OCI-LY3 (cell line): Measurements from ENCODE around the gene TANC2.
"Not testable (repeated sequence)": the region's sequence is repeated elsewhere in the genome, so short reads cannot be mapped to it uniquely, and the experiment has no call there.

ENCODE experiments used
- H2AFZ ChIP-seq: fragments of 200-600, 300-600 bp; shearing (Covaris generic); 2 replicates; pipeline ENCODE4 v1.6.0; 2014; ENCODE audit warnings: antibody characterized with exemption, low read depth, low read length
- H3K27ac ChIP-seq: fragments of 200-600, 300-600 bp; sonication (generic); 2 replicates; pipeline ENCODE4 v1.5.1; 2014; ENCODE audit warnings: mild to moderate bottlenecking, low read length, moderate library complexity, mixed read lengths
- H3K27me3 ChIP-seq: fragments of 200-600, 300-600 bp; sonication (generic); 2 replicates; pipeline ENCODE4 v1.6.1; 2014; ENCODE audit warnings: low read depth, low read length, mixed read lengths
- H3K36me3 ChIP-seq: fragments of 200-600, 300-600 bp; sonication (generic); replicated peaks from 2 replicates; pipeline ENCODE3; 2014; ENCODE audit warnings: low read depth, low read length, mixed read lengths
- H3K4me1 ChIP-seq: fragments of 300-600, 200-600 bp; sonication (generic); 2 replicates; pipeline ENCODE4 v1.6.1; 2014; ENCODE audit warnings: low read length, mixed read lengths
- H3K4me2 ChIP-seq: fragments of 200-600, 300-600 bp; sonication (generic); 2 replicates; pipeline ENCODE4 v1.6.1; 2014; ENCODE audit warnings: low read length, mixed read lengths
- H3K4me3 ChIP-seq: fragments of 300-600, 200-600 bp; sonication (generic); 2 replicates; pipeline ENCODE4 v1.5.1; 2014; ENCODE audit warnings: antibody characterized with exemption, mild to moderate bottlenecking, low read length, moderate library complexity
- H3K79me2 ChIP-seq: fragments of 300-600, 200-600 bp; shearing (Covaris generic); 2 replicates; pipeline ENCODE4 v1.6.1; 2014; ENCODE audit warnings: mild to moderate bottlenecking, low read length, mixed read lengths
- H3K9ac ChIP-seq: fragments of 300-600, 200-600 bp; shearing (Covaris generic); 2 replicates; pipeline ENCODE4 v1.6.0; 2014; ENCODE audit warnings: mild to moderate bottlenecking, low read length, moderate library complexity
- H3K9me3 ChIP-seq: fragments of 200-600, 300-600 bp; shearing (Covaris generic); 2 replicates; pipeline ENCODE4 v1.6.1; 2014; ENCODE audit warnings: low read length, mixed read lengths; ENCODE audit not compliant: insufficient read depth
- H4K20me1 ChIP-seq: fragments of 200-600, 300-600 bp; sonication (generic); 2 replicates; pipeline ENCODE4 v1.6.1; 2016; ENCODE audit warnings: low read length, mixed read lengths; ENCODE audit not compliant: insufficient read depth
- CTCF ChIP-seq: fragments of 200-600, 300-600 bp; sonication (generic); IDR thresholded peaks from 2 replicates; pipeline ENCODE4 v1.5.1; 2014; ENCODE audit warnings: antibody characterized with exemption, low read length, low read depth
- EZH2phosphoT487 ChIP-seq: fragments of 200-600 bp; shearing (Covaris generic); IDR thresholded peaks from 2 replicates; pipeline ENCODE4 v1.6.1; 2018; ENCODE audit warnings: antibody characterized with exemption, mixed run types, low read depth

TANC2 gene

DNA sequence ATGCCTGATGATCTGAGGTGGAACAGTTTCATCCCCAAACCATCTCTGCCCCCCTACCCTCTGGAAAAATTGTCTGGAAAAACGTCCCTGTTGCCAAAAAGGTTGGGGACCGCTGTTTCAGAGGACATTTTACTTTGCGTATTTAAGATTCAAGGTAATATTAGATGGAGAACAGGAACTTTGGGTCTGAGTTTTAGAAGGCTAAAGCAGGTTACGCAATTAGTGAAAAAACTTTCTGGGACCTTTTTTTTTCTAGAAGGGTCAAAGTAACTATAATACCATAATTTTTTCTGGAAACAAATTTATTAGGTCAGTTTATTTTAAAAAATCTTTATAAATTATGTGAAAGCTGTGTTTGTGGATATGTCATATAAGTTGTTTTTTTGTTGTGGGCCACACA is 5.8 kb downstream of the TANC2 start:
- H3K36me3 ChIP-seq = no peaks in the 10 kb centered on the region
- no peak for TF ChIP-seq CTCF
- no peak for TF ChIP-seq EZH2phosphoT487
- H3K9me3 ChIP-seq = 0 out of 2 replicates have a peak, but pooled peaks cover under 1% of the 10 kb centered on the region
- no peak overlapping the region for H3K27ac ChIP-seq
- no peak overlapping the region for H3K9ac ChIP-seq
- no peaks in the 10 kb centered on the region for H4K20me1 ChIP-seq
- H2AFZ ChIP-seq = no peak overlapping the region
- peaks cover 6% of the 10 kb centered on the region; the same call in 1 of the 2 replicates for H3K27me3 ChIP-seq
- H3K79me2 ChIP-seq = no peaks in the 10 kb centered on the region
- H3K4me2 ChIP-seq = no peak overlapping the region
- H3K4me3 ChIP-seq = no peak overlapping the region
- peaks cover 18% of the 10 kb centered on the region for H3K4me1 ChIP-seq

- H4K20me1 ChIP-seq = no peaks in the 10 kb centered on the region
- H3K79me2 ChIP-seq = no peaks in the 10 kb centered on the region
- no peak overlapping the region for H3K27ac ChIP-seq
- no peak for TF ChIP-seq EZH2phosphoT487
- no peak overlapping the region for H3K4me2 ChIP-seq
- no peak overlapping the region for H2AFZ ChIP-seq
- H3K9me3 ChIP-seq = 0 out of 2 replicates have a peak, but pooled peaks cover 4% of the 10 kb centered on the region
- 0 out of 2 replicates have a peak, but pooled peaks cover 5% of the 10 kb centered on the region for H3K27me3 ChIP-seq
- H3K4me1 ChIP-seq = peaks cover 4% of the 10 kb centered on the region; the same call in 1 of the 2 replicates
- H3K4me3 ChIP-seq = no peak overlapping the region
- no peaks in the 10 kb centered on the region for H3K36me3 ChIP-seq
- no peak overlapping the region for H3K9ac ChIP-seq
Measured at GRCh38 chr17:62974788-62975187, 8.8 kb downstream of the TANC2 start.

- no peaks in the 10 kb centered on the region for H3K79me2 ChIP-seq
- H3K9me3 ChIP-seq = 0 out of 2 replicates have a peak, but pooled peaks cover 4% of the 10 kb centered on the region
- no peaks in the 10 kb centered on the region for H4K20me1 ChIP-seq
Measured at GRCh38 chr17:62975206-62975605, 9.2 kb downstream of the TANC2 start.

GRCh38 chr17:62976643-62977231 is 10.7 kb downstream of the TANC2 start:
- not testable (repeated sequence) for H3K27me3 ChIP-seq, H3K4me1 ChIP-seq, H3K9me3 ChIP-seq, H3K79me2 ChIP-seq, H2AFZ ChIP-seq, H3K9ac ChIP-seq, H3K36me3 ChIP-seq, H3K4me2 ChIP-seq, H3K27ac ChIP-seq, H4K20me1 ChIP-seq, H3K4me3 ChIP-seq

More at GRCh38 chr17:62975206-62975605, 9.2 kb downstream of the TANC2 start:
- H3K27me3 ChIP-seq = 0 out of 2 replicates have a peak, but pooled peaks cover 5% of the 10 kb centered on the region
- H2AFZ ChIP-seq = no peak overlapping the region
- no peak overlapping the region for H3K27ac ChIP-seq
- H3K9ac ChIP-seq = no peak overlapping the region
- no peak for TF ChIP-seq CTCF
- TF ChIP-seq EZH2phosphoT487 = no peak
- peaks cover 3% of the 10 kb centered on the region; the same call in 1 of the 2 replicates for H3K4me1 ChIP-seq
- no peak overlapping the region for H3K4me2 ChIP-seq
- no peak overlapping the region for H3K4me3 ChIP-seq
- H3K36me3 ChIP-seq = no peaks in the 10 kb centered on the region

DNA sequence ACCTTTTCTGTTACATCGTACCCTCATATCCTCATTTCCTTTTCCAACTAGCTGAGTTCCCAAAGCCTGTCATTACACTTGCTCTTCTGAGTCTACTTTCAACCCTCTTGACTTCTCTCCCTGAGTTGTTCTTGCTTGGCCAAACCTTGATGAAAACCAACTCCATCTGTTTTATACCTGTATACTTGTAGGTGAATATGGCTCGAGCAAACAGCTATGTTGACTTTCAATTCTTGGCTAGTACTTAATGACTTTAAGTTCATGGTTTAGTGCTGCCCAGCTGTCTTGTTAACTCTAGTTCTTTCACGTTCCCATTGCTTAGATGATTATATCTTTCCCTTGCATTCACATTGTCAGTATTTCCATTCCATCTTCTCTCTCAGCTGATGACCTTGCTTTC is 14.8 kb downstream of the TANC2 start:
- no peak overlapping the region for H3K9ac ChIP-seq
- H3K79me2 ChIP-seq = no peaks in the 10 kb centered on the region
- H2AFZ ChIP-seq = no peak overlapping the region
- no peaks in the 10 kb centered on the region for H3K36me3 ChIP-seq
- no peak overlapping the region for H3K4me2 ChIP-seq
- TF ChIP-seq CTCF = no peak
- no peak for TF ChIP-seq EZH2phosphoT487
- peaks cover 7% of the 10 kb centered on the region; the same call in 1 of the 2 replicates for H3K9me3 ChIP-seq
- no peaks in the 10 kb centered on the region for H3K4me1 ChIP-seq
- no peak overlapping the region for H3K27ac ChIP-seq
- H3K27me3 ChIP-seq = no peaks in the 10 kb centered on the region
- no peak overlapping the region for H3K4me3 ChIP-seq
- no peaks in the 10 kb centered on the region for H4K20me1 ChIP-seq
